Suprapubic skin (tissue), 4 donors: ENCODE data around the gene PACC1.

ENCODE experiments used
- CTCF ChIP-seq, 2 donors: fragments of 200-600 bp in 1 of 2; fragments of 450-650 bp in 1 of 2; sonication (generic) in 1 of 2; IDR thresholded peaks; one replicate each; pipeline ENCODE4 v1.5.1; 2016 to 2019; ENCODE audit warnings: antibody characterized with exemption in 2 of 2, mild to moderate bottlenecking in 1 of 2, moderate library complexity in 1 of 2
- EP300 ChIP-seq: sonication (generic); formaldehyde crosslinking; IDR thresholded peaks from one replicate; pipeline ENCODE4 v1.6.1; 2017; ENCODE audit warnings: antibody characterized with exemption
- POLR2A ChIP-seq, 2 donors: fragments of 450-650 bp; IDR thresholded peaks; one replicate each; pipeline ENCODE4 v1.6.1; 2017; ENCODE audit warnings: antibody characterized with exemption in 2 of 2, mild to moderate bottlenecking in 2 of 2, moderate library complexity in 2 of 2
- POLR2AphosphoS5 ChIP-seq, 3 donors: sonication (generic); formaldehyde crosslinking; IDR thresholded peaks; one replicate each; pipeline ENCODE4 v1.6.1; 2017; ENCODE audit warnings: antibody characterized with exemption in 3 of 3

GRCh38 chr1:212326541-212326940 is 88.1 kb downstream of the PACC1 start:
- TF ChIP-seq CTCF (IDR thresholded peaks at IDR 0.05) (no peak), POLR2A (IDR thresholded peaks at IDR 0.05) (no peak), EP300 (no peak), POLR2AphosphoS5 (IDR thresholded peaks at IDR 0.05) (no peak)
